HepG2 (cell line): ENCODE results near the gene ELOVL2. TPM values are rescaled to one million over a fixed set of nuclear protein-coding genes. Genes with fewer than 3 reads are reported as not detected.

Source experiments
- BRD4 ChIP-seq: sonication (generic); formaldehyde crosslinking; IDR thresholded peaks from 2 replicates; pipeline ENCODE4 v1.4.0; 2020; ENCODE audit warnings: missing genetic modification reagents
- ETV5 ChIP-seq: IDR thresholded peaks from 2 replicates; pipeline ENCODE4 v1.6.1; 2018; ENCODE audit warnings: missing biosample characterization, missing genetic modification reagents, inconsistent platforms, borderline replicate concordance
- HMG20B ChIP-seq: conservative IDR thresholded peaks from 2 replicates; pipeline ENCODE4 v1.6.1; 2016; ENCODE audit warnings: missing genetic modification reagents, missing compliant biosample characterization
- HMGA1 ChIP-seq: sonication (generic); formaldehyde crosslinking; conservative IDR thresholded peaks from 2 replicates; pipeline ENCODE4 v1.4.0; 2020; ENCODE audit warnings: missing genetic modification reagents
- ISL2 ChIP-seq: sonication (generic); formaldehyde crosslinking; IDR thresholded peaks from 2 replicates; pipeline ENCODE4 v1.5.0; 2020; ENCODE audit warnings: missing genetic modification reagents
- MXD4 ChIP-seq: IDR thresholded peaks from 2 replicates; pipeline ENCODE4 v1.6.1; 2016; ENCODE audit warnings: mild to moderate bottlenecking, missing biosample characterization, missing genetic modification reagents
- PHB2 ChIP-seq: fragments of 450-650 bp; IDR thresholded peaks from 2 replicates; pipeline ENCODE4 v1.6.1; 2018; ENCODE audit not compliant: partially characterized antibody
- RBAK ChIP-seq: sonication (generic); formaldehyde crosslinking; IDR thresholded peaks from 2 replicates; pipeline ENCODE4 v1.5.1; 2020; ENCODE audit warnings: mild to moderate bottlenecking, missing genetic modification reagents
- SALL1 ChIP-seq: sonication (generic); formaldehyde crosslinking; IDR thresholded peaks from 2 replicates; pipeline ENCODE4 v1.8.0; 2022; ENCODE audit warnings: mild to moderate bottlenecking, missing genetic modification reagents
- SOX5 ChIP-seq: IDR thresholded peaks from 2 replicates; pipeline ENCODE4 v1.6.1; 2016; ENCODE audit warnings: borderline replicate concordance
- YY1 ChIP-seq: IDR thresholded peaks from 2 replicates; pipeline ENCODE4 v1.6.1; 2011; ENCODE audit warnings: low read length, low read depth, moderate library complexity, mild to moderate bottlenecking; ENCODE audit not compliant: insufficient read depth, insufficient replicate concordance
- ZBTB3 ChIP-seq: sonication (generic); formaldehyde crosslinking; IDR thresholded peaks from 2 replicates; pipeline ENCODE4 v1.4.0; 2020; ENCODE audit warnings: low read depth, mild to moderate bottlenecking, moderate library complexity, missing genetic modification reagents, borderline replicate concordance
- ZBTB38 ChIP-seq: sonication (generic); formaldehyde crosslinking; IDR thresholded peaks from 2 replicates; pipeline ENCODE4 v1.5.1; 2020; ENCODE audit warnings: mild to moderate bottlenecking, missing genetic modification reagents
- ZBTB42 ChIP-seq: sonication (generic); formaldehyde crosslinking; IDR thresholded peaks from 2 replicates; pipeline ENCODE4 v1.5.0; 2020; ENCODE audit warnings: mild to moderate bottlenecking, missing genetic modification reagents
- ZNF543 ChIP-seq: sonication (generic); formaldehyde crosslinking; IDR thresholded peaks from 2 replicates; pipeline ENCODE4 v1.4.0; 2020; ENCODE audit warnings: mild to moderate bottlenecking, missing genetic modification reagents
- ZNF569 ChIP-seq: sonication (generic); formaldehyde crosslinking; IDR thresholded peaks from 2 replicates; pipeline ENCODE4 v1.5.0; 2020; ENCODE audit warnings: mild to moderate bottlenecking, missing genetic modification reagents, moderate library complexity, borderline replicate concordance
- polyA plus RNA-seq, 8 experiments: library from polyadenylated mRNA; depleted of rRNA in 3 of 8; stranded (reverse) in 7 of 8; unstranded in 1 of 8; fragments of >200 nt; fragmentation: Illumina TruSeq in 4 of 8; extraction: Trizol in 4 of 8; gene quantifications; 2 replicates each; pipeline versions ENCODE4 v1.2.1 to v1.2.3, GENCODE V29; 2011 to 2016; ENCODE audit warnings: low read depth in 4 of 8, missing spikeins in 1 of 8, mixed read lengths in 1 of 8; ENCODE audit not compliant: insufficient read depth in 1 of 8
- total RNA-seq, 5 experiments: library from RNA; depleted of rRNA; stranded (reverse); fragments of >200 nt; fragmentation: Illumina TruSeq; extraction: Trizol; gene quantifications; 2 replicates each; pipeline ENCODE4 v1.2.3, GENCODE V29; 2016; ENCODE audit warnings: low read depth in 1 of 5
- TF ChIP-seq, protein P1 (sequence below): IDR thresholded peaks from 2 replicates; pipeline ENCODE4 v1.6.1; 2018; ENCODE audit warnings: missing genetic modification reagents
- TF ChIP-seq, protein P2 (sequence below): sonication (generic); formaldehyde crosslinking; IDR thresholded peaks from 2 replicates; pipeline ENCODE4 v1.8.1; 2023; ENCODE audit warnings: mild to moderate bottlenecking, missing genetic modification reagents
- TF ChIP-seq, protein P3 (sequence below): sonication (generic); formaldehyde crosslinking; IDR thresholded peaks from 2 replicates; pipeline ENCODE4 v1.4.0; 2020; ENCODE audit warnings: mild to moderate bottlenecking, low read depth, missing genetic modification reagents
- TF ChIP-seq, protein P4 (sequence below): sonication (generic); IDR thresholded peaks from 2 replicates; pipeline ENCODE4 v1.6.1; 2016; ENCODE audit warnings: low read depth, borderline replicate concordance
- TF ChIP-seq, protein P5 (sequence below): sonication (generic); formaldehyde crosslinking; IDR thresholded peaks from 2 replicates; pipeline ENCODE4 v1.4.0; 2020; ENCODE audit warnings: missing genetic modification reagents

ELOVL2 gene
- total and polyA plus RNA-seq, 2 of the 13 experiments (the other 11 are each of a cell fraction or from before 2014, with no cell fraction given): 43.6 to 65.4 TPM

DNA sequence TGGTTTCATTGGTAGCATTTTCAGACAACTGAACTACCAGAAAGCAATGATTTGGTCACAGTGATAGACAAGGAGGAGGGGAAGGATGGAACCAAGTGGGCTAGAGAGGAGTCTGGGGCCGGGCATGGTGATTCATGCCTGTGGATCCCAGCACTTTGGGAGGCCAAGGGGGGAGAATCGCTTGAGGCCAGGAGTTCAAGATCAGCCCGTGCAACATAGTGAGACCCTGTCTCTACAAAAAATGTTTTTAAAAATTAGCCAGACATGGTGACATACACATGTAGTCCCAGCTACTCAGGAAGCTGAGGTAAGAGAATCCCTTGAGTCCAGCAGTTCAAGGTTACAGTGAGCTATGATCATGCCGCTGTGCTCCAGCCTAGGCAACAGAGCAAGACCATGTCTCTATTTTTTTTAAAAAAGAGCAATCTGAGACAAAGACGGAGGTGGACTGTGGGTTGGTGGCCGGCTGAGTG is 86.7 kb downstream of the ELOVL2 start (continued):
- TF ChIP-seq, protein P1, sequence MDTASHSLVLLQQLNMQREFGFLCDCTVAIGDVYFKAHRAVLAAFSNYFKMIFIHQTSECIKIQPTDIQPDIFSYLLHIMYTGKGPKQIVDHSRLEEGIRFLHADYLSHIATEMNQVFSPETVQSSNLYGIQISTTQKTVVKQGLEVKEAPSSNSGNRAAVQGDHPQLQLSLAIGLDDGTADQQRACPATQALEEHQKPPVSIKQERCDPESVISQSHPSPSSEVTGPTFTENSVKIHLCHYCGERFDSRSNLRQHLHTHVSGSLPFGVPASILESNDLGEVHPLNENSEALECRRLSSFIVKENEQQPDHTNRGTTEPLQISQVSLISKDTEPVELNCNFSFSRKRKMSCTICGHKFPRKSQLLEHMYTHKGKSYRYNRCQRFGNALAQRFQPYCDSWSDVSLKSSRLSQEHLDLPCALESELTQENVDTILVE: 0 out of 2 replicates have a peak, but pooled peaks have one; percentile 30
- no peak for TF ChIP-seq ZBTB42 (CRISPR knock-in tag)
- TF ChIP-seq HMGA1 (CRISPR knock-in tag): no peak
- 0 out of 2 replicates have a peak, but pooled peaks have one; percentile 35 for TF ChIP-seq ZBTB38 (CRISPR knock-in tag)
- 0 out of 2 replicates have a peak, but pooled peaks have one; percentile 15 for TF ChIP-seq HMG20B (CRISPR knock-in tag)
- TF ChIP-seq, protein P2, sequence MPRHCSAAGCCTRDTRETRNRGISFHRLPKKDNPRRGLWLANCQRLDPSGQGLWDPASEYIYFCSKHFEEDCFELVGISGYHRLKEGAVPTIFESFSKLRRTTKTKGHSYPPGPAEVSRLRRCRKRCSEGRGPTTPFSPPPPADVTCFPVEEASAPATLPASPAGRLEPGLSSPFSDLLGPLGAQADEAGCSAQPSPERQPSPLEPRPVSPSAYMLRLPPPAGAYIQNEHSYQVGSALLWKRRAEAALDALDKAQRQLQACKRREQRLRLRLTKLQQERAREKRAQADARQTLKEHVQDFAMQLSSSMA: no peak
- TF ChIP-seq ZNF543: no peak
- TF ChIP-seq YY1: no peak
- peak; percentile 67 for TF ChIP-seq SOX5
- TF ChIP-seq, protein P3, sequence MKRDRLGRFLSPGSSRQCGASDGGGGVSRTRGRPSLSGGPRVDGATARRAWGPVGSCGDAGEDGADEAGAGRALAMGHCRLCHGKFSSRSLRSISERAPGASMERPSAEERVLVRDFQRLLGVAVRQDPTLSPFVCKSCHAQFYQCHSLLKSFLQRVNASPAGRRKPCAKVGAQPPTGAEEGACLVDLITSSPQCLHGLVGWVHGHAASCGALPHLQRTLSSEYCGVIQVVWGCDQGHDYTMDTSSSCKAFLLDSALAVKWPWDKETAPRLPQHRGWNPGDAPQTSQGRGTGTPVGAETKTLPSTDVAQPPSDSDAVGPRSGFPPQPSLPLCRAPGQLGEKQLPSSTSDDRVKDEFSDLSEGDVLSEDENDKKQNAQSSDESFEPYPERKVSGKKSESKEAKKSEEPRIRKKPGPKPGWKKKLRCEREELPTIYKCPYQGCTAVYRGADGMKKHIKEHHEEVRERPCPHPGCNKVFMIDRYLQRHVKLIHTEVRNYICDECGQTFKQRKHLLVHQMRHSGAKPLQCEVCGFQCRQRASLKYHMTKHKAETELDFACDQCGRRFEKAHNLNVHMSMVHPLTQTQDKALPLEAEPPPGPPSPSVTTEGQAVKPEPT (CRISPR knock-in tag): no peak
- TF ChIP-seq PHB2: no peak
- no peak for TF ChIP-seq RBAK
- peak; percentile 98 for TF ChIP-seq SALL1 (CRISPR knock-in tag)
- TF ChIP-seq ETV5: peak; percentile 91
- no peak for TF ChIP-seq MXD4 (CRISPR knock-in tag)
- TF ChIP-seq ZNF569: no peak
- no peak for TF ChIP-seq ZBTB3 (CRISPR knock-in tag)
- no peak for TF ChIP-seq BRD4 (CRISPR knock-in tag)
- peak; percentile 87 for TF ChIP-seq ISL2 (CRISPR knock-in tag)
- TF ChIP-seq, protein P4, sequence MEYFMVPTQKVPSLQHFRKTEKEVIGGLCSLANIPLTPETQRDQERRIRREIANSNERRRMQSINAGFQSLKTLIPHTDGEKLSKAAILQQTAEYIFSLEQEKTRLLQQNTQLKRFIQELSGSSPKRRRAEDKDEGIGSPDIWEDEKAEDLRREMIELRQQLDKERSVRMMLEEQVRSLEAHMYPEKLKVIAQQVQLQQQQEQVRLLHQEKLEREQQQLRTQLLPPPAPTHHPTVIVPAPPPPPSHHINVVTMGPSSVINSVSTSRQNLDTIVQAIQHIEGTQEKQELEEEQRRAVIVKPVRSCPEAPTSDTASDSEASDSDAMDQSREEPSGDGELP: peak; percentile 13; the same call in 1 of the 2 replicates
- TF ChIP-seq, protein P5, sequence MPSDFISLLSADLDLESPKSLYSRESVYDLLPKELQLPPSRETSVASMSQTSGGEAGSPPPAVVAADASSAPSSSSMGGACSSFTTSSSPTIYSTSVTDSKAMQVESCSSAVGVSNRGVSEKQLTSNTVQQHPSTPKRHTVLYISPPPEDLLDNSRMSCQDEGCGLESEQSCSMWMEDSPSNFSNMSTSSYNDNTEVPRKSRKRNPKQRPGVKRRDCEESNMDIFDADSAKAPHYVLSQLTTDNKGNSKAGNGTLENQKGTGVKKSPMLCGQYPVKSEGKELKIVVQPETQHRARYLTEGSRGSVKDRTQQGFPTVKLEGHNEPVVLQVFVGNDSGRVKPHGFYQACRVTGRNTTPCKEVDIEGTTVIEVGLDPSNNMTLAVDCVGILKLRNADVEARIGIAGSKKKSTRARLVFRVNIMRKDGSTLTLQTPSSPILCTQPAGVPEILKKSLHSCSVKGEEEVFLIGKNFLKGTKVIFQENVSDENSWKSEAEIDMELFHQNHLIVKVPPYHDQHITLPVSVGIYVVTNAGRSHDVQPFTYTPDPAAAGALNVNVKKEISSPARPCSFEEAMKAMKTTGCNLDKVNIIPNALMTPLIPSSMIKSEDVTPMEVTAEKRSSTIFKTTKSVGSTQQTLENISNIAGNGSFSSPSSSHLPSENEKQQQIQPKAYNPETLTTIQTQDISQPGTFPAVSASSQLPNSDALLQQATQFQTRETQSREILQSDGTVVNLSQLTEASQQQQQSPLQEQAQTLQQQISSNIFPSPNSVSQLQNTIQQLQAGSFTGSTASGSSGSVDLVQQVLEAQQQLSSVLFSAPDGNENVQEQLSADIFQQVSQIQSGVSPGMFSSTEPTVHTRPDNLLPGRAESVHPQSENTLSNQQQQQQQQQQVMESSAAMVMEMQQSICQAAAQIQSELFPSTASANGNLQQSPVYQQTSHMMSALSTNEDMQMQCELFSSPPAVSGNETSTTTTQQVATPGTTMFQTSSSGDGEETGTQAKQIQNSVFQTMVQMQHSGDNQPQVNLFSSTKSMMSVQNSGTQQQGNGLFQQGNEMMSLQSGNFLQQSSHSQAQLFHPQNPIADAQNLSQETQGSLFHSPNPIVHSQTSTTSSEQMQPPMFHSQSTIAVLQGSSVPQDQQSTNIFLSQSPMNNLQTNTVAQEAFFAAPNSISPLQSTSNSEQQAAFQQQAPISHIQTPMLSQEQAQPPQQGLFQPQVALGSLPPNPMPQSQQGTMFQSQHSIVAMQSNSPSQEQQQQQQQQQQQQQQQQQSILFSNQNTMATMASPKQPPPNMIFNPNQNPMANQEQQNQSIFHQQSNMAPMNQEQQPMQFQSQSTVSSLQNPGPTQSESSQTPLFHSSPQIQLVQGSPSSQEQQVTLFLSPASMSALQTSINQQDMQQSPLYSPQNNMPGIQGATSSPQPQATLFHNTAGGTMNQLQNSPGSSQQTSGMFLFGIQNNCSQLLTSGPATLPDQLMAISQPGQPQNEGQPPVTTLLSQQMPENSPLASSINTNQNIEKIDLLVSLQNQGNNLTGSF: no peak
